NCI-H2107 treated with DMSO at 0.1 percent for 48 hours (cell line): ENCODE results near the gene KCNC1.

Experiments used
- DNase-seq: peaks from one replicate; lab custom pipeline; 2025; ENCODE audit not compliant: unreplicated experiment; lab: John Stamatoyannopoulos, UW

Gene KCNC1

GRCh38 chr11:17788084-17788483 is 53.5 kb downstream of the KCNC1 start:
- no peak for DNase-seq

- no peak for DNase-seq
These were observed 55.9 kb downstream of the KCNC1 start for GRCh38 chr11:17790453-17790852.

DNA sequence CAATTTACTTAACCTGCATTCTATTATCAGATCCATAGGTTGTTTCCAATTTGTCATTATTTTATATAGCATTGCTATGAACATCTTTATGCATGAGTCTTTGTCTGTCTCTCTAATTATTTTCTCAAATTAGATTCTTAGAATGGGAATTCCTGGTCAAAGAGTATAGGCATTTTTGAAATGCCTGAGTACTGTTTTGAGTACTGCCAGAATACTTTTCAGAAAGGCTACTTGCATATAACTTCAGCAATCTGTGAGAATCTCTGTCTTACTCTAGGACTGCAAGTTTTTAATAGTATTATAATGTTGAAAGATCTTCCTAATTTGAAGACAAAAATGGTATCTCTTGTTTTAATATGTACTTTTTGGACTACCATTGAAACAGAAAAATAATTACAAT is 56.6 kb downstream of the KCNC1 start:
- DNase-seq: no peak

GRCh38 chr11:17792161-17792560 is 57.6 kb downstream of the KCNC1 start:
- DNase-seq: no peak

DNA sequence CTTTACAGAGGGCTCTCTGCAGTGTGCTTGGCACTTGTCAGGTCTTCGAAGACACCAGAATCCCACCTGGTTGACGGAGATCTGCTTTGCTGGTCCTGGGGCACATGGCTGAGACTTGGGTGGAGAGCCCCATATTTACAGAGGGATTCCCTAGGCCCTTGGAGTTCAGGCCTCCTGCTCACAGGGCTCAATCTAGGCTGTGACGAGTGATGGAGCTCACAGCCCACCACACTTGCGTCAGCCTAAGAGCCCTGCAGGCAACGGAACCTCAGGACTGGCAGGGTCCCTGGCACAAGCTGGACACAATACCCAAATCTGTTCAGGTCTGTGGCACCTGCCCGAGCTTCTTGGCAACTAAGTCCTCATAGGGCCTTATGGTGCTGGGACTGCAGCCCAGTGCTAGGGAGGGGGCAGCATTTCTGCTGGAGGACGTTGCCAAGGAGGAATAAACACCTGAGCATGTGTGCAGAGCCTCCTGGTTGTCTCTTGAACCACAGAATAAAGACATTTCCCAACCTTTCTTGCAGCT is 59.1 kb downstream of the KCNC1 start:
- no peak for DNase-seq

DNA sequence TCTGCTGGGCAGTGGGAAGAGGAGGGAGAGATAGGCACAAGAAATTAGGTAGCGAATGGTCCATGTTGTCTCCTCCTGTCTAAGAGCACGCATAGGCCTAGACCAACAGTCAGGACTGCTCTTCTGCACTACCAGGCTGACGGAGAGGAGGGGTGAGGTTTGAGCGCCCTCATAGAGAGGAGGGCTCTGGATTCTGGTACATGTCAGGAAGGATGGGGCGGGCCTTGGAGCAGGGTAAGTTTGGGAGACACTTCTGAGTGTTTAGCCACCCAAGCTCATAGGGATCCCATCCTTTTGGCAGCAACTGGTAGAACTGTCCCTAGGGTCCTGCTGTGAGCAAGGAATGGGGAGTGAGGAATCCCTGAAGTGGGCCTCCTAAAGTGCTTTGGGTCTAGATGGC is 60.4 kb downstream of the KCNC1 start:
- DNase-seq: no peak

DNA sequence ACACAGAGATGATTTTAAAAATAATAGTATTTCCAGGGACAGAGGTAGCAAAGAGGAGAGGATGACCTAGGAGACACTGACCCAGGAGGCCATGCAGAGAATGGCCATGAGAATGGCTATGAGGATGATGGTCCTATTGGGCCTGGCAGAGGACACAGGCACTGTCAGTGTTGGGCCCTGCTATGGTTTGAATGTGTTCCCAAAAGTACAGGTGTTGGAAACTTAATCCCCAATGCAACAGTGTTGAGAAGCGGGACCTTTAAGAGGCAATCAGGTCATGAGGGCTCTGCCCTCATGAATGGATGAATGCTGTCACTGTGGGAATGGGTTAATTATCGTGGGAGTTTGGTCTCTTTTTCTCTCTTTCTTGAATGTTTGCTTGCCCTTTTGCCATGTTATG is 61.6 kb downstream of the KCNC1 start:
- DNase-seq: no peak

DNA sequence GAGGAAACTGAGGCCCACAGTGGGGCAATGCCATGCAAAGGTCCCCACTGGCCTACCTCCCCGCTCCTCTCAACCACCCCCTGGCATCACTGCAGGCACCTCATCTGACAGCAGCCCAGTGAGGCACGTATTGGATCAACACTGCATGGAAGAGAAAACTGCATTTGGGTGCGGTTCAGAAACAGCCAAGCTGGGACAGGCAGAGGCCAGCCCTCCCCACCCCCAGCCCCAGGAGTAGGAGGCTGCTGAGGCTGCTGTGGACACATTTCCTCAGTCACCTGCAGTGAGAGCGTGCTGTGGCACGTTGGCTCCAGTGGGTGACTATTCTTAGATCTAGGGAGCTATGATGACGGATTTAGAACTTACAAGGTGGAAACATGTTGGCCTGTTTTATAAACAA is 63.7 kb downstream of the KCNC1 start:
- DNase-seq: no peak

DNA sequence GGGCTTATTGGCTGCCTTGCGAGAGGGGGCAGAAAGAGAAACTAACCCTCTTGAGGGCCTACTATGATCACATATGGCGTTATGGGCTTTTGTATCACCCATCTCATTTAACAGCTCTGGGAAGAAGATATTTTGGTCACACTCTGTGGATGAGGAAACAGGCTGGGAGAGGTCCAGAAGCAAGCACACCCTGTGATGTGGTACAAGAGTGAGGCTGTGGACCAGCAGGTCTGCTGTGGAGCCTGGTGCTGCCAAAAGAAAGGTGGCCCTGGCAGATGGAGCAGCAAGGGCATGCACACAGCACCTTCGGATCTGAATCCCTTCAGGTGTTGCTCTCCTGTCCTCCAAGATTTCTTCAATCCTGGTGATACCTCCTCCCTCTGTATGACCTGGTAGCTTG is 64.1 kb downstream of the KCNC1 start:
- DNase-seq: no peak

- no peak for DNase-seq
These were observed 64.6 kb downstream of the KCNC1 start for GRCh38 chr11:17799147-17799546.

GRCh38 chr11:17801166-17801565 is 66.6 kb downstream of the KCNC1 start:
- no peak for DNase-seq

DNA sequence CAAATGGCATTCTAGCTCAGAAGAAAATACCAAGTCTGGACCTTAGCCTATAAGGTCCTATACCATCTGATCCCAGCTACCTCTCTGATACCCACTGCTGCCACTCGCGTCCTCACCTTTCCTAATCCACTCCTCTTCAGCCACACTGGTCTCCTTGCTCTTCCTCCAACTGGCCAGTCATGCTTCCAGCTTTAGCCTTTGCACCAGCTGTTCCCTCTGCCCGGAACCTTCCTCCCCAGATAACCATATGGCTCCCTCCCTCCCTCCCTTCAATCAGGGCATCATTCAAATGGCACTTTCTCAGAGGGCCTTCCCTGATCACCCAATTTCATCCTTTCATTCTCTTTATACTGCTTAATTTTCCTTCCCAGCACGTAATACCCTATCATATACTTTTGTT is 67.9 kb downstream of the KCNC1 start:
- no peak for DNase-seq

- peak; percentile 72 for DNase-seq
These were observed 69.3 kb downstream of the KCNC1 start for GRCh38 chr11:17803754-17804334.

- no peak for DNase-seq
These were observed 70.5 kb downstream of the KCNC1 start for GRCh38 chr11:17805043-17805442.

- no peak for DNase-seq
These were observed 71.3 kb downstream of the KCNC1 start for GRCh38 chr11:17805873-17806272.

DNA sequence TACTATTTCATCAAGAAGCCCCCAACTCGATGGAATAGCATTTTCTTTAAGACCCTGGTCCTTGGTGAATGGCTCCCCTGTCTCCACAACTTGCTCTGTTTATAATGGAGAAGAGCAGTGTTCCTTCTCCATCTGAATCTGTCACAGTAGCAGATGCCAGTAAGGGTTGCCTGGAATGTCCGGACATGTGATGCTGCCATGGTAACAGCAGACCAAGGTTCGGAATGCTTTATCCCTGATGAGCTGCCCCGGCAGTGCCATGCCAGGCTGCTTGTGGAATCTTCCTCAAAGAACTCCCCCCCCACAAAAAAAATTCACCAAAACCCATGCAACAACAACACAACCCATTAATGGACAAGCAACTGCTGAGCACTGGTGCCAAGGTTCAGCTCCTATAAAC is 72.5 kb downstream of the KCNC1 start:
- no peak for DNase-seq

DNA sequence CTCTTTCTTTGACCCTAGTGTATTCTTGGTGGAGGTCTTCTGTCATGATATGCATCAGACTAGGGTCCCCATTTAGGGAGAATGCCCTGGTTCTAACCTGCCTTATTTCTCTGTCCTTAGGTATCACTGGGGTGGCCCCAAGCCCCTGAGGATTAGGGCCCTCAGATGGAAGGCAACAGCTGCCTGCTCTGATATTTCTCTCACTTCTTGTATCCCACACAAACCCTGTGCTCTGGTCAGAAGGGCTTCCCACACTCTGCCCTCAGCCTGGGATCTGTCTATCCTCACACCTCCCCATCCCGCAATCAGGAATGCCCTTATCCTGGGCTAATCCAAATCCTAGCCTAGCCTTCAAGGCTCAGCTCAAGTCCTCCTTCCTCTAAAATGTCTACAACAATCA is 75.5 kb downstream of the KCNC1 start:
- DNase-seq: no peak

GRCh38 chr11:17810746-17811145 is 76.2 kb downstream of the KCNC1 start:
- no peak for DNase-seq

DNA sequence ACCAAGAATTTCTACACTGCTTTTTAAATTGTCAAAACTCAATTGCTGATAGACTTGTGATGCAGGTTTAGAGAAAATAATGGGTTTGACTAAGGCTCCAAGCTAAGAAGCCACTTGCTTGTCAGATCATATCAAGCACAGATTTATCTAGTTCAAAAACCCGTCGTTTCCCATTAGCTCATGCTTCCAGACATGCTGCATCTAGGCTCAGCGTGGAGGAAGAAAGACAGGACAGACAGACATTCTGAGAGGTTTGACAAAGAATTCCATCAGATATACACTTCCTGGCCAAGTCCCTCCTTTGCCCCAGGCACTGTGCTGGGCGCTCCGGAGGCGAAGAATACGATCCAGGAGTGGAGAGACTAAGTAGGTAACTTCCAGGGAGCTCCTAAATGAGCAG is 76.8 kb downstream of the KCNC1 start:
- DNase-seq: no peak

GRCh38 chr11:17812091-17812864 is 77.7 kb downstream of the KCNC1 start:
- DNase-seq: peak; percentile 61

DNA sequence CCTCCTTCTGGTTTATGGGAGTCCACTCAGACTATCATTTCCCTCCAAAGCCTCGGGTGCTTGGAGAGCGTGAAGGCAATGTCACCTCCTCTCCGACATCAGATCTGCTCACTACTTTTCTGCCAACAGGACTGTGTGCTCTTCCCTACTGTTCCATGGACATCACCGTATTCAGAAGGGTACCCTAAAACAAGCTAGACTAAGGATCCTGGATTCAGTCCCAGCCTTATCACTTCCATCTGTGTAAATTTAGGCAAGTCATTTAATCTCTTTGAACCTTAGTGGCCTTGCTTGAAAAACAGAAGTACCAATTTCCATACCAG is 78.2 kb downstream of the KCNC1 start:
- DNase-seq: no peak

DNA sequence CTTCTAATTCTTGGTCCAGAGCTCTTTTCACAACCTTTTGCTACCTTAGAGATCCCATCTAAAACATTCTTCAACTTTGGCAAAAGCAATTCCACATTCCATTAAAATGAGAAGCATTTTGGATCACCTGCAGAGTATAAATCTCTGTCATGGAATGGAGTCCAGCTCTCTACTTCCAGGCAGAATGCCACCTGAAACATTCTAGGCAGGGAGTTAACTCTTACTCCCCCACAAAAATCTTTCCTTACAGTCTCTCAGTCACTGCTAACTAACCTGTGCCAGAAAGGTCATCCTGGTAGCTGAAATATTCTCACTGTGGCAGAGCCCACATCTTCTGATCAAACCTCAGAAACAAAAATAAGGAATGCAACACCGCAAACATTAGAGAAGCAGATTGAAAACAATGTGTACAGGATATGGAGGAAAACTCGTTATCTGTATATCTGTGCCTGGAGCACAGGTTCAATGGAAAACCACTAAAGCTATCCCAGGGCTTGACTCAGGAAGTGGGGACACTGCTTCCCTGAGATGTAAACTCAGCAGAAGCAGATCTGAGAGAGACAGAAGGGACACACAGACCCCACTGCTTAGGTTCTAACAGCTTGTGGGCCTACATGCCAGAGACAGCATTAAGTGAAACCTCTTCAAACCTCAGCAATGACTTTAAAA is 78.9 kb downstream of the KCNC1 start:
- no peak for DNase-seq
